ENCODE results near the gene CD2AP.

DNA sequence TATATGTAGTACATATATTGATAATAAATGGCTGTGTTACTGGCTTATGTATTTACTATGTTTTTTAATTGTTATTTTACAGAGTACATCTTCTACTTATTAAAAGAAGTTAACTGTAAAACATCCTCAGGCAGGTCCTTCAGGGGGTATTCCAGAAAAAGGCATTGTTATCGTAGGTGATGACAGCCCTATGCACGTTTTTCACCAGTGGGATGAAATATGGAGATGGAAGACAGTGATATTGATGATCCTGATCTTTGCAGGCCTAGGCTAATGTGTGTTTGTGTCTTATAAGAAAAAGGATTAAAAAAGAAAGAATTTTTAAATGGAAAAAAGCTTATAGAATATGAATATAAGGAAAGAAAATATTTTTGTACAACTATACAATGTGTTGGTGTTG lies 7.5 kb downstream of the CD2AP start:
- TF ChIP-seq, protein P1, sequence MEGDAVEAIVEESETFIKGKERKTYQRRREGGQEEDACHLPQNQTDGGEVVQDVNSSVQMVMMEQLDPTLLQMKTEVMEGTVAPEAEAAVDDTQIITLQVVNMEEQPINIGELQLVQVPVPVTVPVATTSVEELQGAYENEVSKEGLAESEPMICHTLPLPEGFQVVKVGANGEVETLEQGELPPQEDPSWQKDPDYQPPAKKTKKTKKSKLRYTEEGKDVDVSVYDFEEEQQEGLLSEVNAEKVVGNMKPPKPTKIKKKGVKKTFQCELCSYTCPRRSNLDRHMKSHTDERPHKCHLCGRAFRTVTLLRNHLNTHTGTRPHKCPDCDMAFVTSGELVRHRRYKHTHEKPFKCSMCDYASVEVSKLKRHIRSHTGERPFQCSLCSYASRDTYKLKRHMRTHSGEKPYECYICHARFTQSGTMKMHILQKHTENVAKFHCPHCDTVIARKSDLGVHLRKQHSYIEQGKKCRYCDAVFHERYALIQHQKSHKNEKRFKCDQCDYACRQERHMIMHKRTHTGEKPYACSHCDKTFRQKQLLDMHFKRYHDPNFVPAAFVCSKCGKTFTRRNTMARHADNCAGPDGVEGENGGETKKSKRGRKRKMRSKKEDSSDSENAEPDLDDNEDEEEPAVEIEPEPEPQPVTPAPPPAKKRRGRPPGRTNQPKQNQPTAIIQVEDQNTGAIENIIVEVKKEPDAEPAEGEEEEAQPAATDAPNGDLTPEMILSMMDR (IDR thresholded peaks at IDR 0.05) = no peak
- TF ChIP-seq EP300 (IDR thresholded peaks at IDR 0.05) (no peak), POLR2A (IDR thresholded peaks at IDR 0.05) (no peak), POLR2AphosphoS5 (IDR thresholded peaks at IDR 0.05) (no peak)

Measured in gastroesophageal sphincter (tissue), 3 donors.